ENCODE results near the gene TNNC1.

The TNNC1 gene

GRCh38 chr3:52441091-52441771 lies 12.6 kb downstream of the TNNC1 start:
- Histone ChIP-seq H3K79me2 (ENCODE audit: insufficient read depth, low read depth) (no peaks in the 10 kb centered on the region), H3K27ac (no peak overlapping the region), H3K4me3 (IDR thresholded peaks at IDR 0.05; ENCODE audit: insufficient read depth, low read depth, low read length) (no peak overlapping the region), H3K4me2 (no peak overlapping the region), H3K9ac (no peak overlapping the region), H3K36me3 (ENCODE audit: insufficient read depth) (no peaks in the 10 kb centered on the region), H2AFZ (ENCODE audit: low read depth) (no peak overlapping the region), H3K27me3 (ENCODE audit: insufficient read depth, low read depth) (no peaks in the 10 kb centered on the region), H4K20me1 (ENCODE audit: insufficient read depth) (no peaks in the 10 kb centered on the region), H3K4me1 (ENCODE audit: low read depth, poor library complexity, severe bottlenecking) (no peaks in the 10 kb centered on the region)
- no peak for TF ChIP-seq CTCF (conservative IDR thresholded peaks at IDR 0.05; ENCODE audit: low read depth, low read length)

GRCh38 chr3:52440671-52441070 lies 13.2 kb downstream of the TNNC1 start:
- H3K9ac ChIP-seq = no peak overlapping the region
- no peak overlapping the region for H3K4me2 ChIP-seq
- no peaks in the 10 kb centered on the region for H3K4me1 ChIP-seq (ENCODE audit: low read depth, poor library complexity, severe bottlenecking)
- no peaks in the 10 kb centered on the region for H3K36me3 ChIP-seq (ENCODE audit: insufficient read depth)
- H3K4me3 ChIP-seq (IDR thresholded peaks at IDR 0.05; ENCODE audit: insufficient read depth, low read depth, low read length) = no peak overlapping the region
- no peak for TF ChIP-seq CTCF (conservative IDR thresholded peaks at IDR 0.05; ENCODE audit: low read depth, low read length)
- H4K20me1 ChIP-seq (ENCODE audit: insufficient read depth) = no peaks in the 10 kb centered on the region
- no peak overlapping the region for H2AFZ ChIP-seq (ENCODE audit: low read depth)
- no peaks in the 10 kb centered on the region for H3K27me3 ChIP-seq (ENCODE audit: insufficient read depth, low read depth)
- no peaks in the 10 kb centered on the region for H3K79me2 ChIP-seq (ENCODE audit: insufficient read depth, low read depth)
- H3K27ac ChIP-seq = no peak overlapping the region

- H3K9ac ChIP-seq = no peak overlapping the region
- no peak overlapping the region for H3K4me3 ChIP-seq (IDR thresholded peaks at IDR 0.05; ENCODE audit: insufficient read depth, low read depth, low read length)
- no peaks in the 10 kb centered on the region for H4K20me1 ChIP-seq (ENCODE audit: insufficient read depth)
- H3K79me2 ChIP-seq (ENCODE audit: insufficient read depth, low read depth) = no peaks in the 10 kb centered on the region
- H3K27ac ChIP-seq = no peak overlapping the region
- no peaks in the 10 kb centered on the region for H3K36me3 ChIP-seq (ENCODE audit: insufficient read depth)
- H3K4me2 ChIP-seq = no peak overlapping the region
- no peak overlapping the region for H2AFZ ChIP-seq (ENCODE audit: low read depth)
- H3K4me1 ChIP-seq (ENCODE audit: low read depth, poor library complexity, severe bottlenecking) = no peaks in the 10 kb centered on the region
- no peaks in the 10 kb centered on the region for H3K27me3 ChIP-seq (ENCODE audit: insufficient read depth, low read depth)
- TF ChIP-seq CTCF (conservative IDR thresholded peaks at IDR 0.05; ENCODE audit: low read depth, low read length) = no peak
Observed at GRCh38 chr3:52440249-52440551, 13.6 kb downstream of the TNNC1 start.

- no peaks in the 10 kb centered on the region for H4K20me1 ChIP-seq (ENCODE audit: insufficient read depth)
- no peak overlapping the region for H3K9ac ChIP-seq
- no peak overlapping the region for H3K27ac ChIP-seq
- no peak for TF ChIP-seq CTCF (conservative IDR thresholded peaks at IDR 0.05; ENCODE audit: low read depth, low read length)
- H3K36me3 ChIP-seq (ENCODE audit: insufficient read depth) = no peaks in the 10 kb centered on the region
- no peaks in the 10 kb centered on the region for H3K79me2 ChIP-seq (ENCODE audit: insufficient read depth, low read depth)
- no peak overlapping the region for H3K4me2 ChIP-seq
- no peaks in the 10 kb centered on the region for H3K27me3 ChIP-seq (ENCODE audit: insufficient read depth, low read depth)
- H3K4me3 ChIP-seq (IDR thresholded peaks at IDR 0.05; ENCODE audit: insufficient read depth, low read depth, low read length) = no peak overlapping the region
- H2AFZ ChIP-seq (ENCODE audit: low read depth) = no peak overlapping the region
- no peaks in the 10 kb centered on the region for H3K4me1 ChIP-seq (ENCODE audit: low read depth, poor library complexity, severe bottlenecking)
Observed at GRCh38 chr3:52439426-52440248, 14.2 kb downstream of the TNNC1 start.
